CD4-positive, alpha-beta T cell (primary cell): ENCODE measurements around the gene PPP1R14C. TPM values are rescaled to one million over a fixed set of nuclear protein-coding genes. Genes with fewer than 3 reads are reported as not detected.

Experiments
- ATAC-seq: fragments of 200-7000 bp; cut with Tn5 transposase; one replicate; pipeline ENCODE4 v1.10.0; 2022; ENCODE audit warnings: mild to moderate bottlenecking; ENCODE audit not compliant: poor library complexity
- CTCF ChIA-PET: fragments of 350-600 bp; sonication (Branson Sonifier 250); formaldehyde crosslinking; loops from one replicate; lab custom pipeline; 2021; ENCODE audit warnings: antibody characterized with exemption, inconsistent platforms; lab: Charles Lee
- POLR2A ChIA-PET: fragments of 350-600 bp; sonication (Branson Sonifier 250); formaldehyde crosslinking; loops from one replicate; lab custom pipeline; 2021; ENCODE audit warnings: antibody characterized with exemption, inconsistent platforms; lab: Charles Lee
- DNase-seq, 14 experiments: peaks; one replicate each; pipeline ENCODE4 v3.0.0-alpha.2; 2013 to 2020; ENCODE audit warnings: mixed read lengths in 2 of 14
- H3K27ac ChIP-seq, 2 donors: one replicate each; pipeline versions ENCODE4 v1.5.1 to v1.7.0; 2013; ENCODE audit warnings: low read length in 2 of 2, low read depth in 1 of 2, mild to moderate bottlenecking in 1 of 2
- H3K27me3 ChIP-seq, 2 experiments: 1 replicate in 1 of 2; 2 replicates in 1 of 2; pipeline versions ENCODE4 v1.6.1 to v1.7.0; 2013; ENCODE audit warnings: low read length in 2 of 2, control low read depth in 1 of 2, mild to moderate bottlenecking in 1 of 2, moderate library complexity in 1 of 2; ENCODE audit not compliant: insufficient read depth in 2 of 2, control insufficient read depth in 1 of 2
- H3K36me3 ChIP-seq: one replicate; pipeline ENCODE4 v1.6.1; 2013; ENCODE audit warnings: low read length, control low read depth; ENCODE audit not compliant: insufficient read depth
- H3K4me1 ChIP-seq: one replicate; pipeline ENCODE4 v1.6.1; 2013; ENCODE audit warnings: low read length, control low read depth; ENCODE audit not compliant: insufficient read depth
- H3K4me3 ChIP-seq: one replicate; pipeline ENCODE4 v1.5.1; 2013; ENCODE audit warnings: mild to moderate bottlenecking, low read length, moderate library complexity
- H3K9me3 ChIP-seq, 2 experiments: 1 replicate in 1 of 2; 2 replicates in 1 of 2; pipeline versions ENCODE4 v1.6.1 to v1.7.0; 2013; ENCODE audit warnings: low read length in 2 of 2, mild to moderate bottlenecking in 2 of 2, control low read depth in 1 of 2, moderate library complexity in 1 of 2; ENCODE audit not compliant: control insufficient read depth in 1 of 2, insufficient read depth in 1 of 2
- H3K27ac Mint-ChIP-seq: one replicate; pipeline ENCODE4 v1.8.0; 2020; ENCODE audit warnings: mixed read lengths
- H3K27me3 Mint-ChIP-seq: one replicate; pipeline ENCODE4 v1.8.0; 2021; ENCODE audit warnings: mixed read lengths
- H3K36me3 Mint-ChIP-seq: one replicate; pipeline ENCODE4 v1.8.0; 2021; ENCODE audit warnings: low read depth, mixed read lengths
- H3K4me1 Mint-ChIP-seq: one replicate; pipeline ENCODE4 v1.8.0; 2021; ENCODE audit warnings: low read depth, mixed read lengths
- H3K4me3 Mint-ChIP-seq: one replicate; pipeline ENCODE4 v1.8.0; 2020; ENCODE audit warnings: mild to moderate bottlenecking, mixed read lengths
- H3K9me3 Mint-ChIP-seq: one replicate; pipeline ENCODE4 v1.8.0; 2020; ENCODE audit warnings: mixed read lengths
- CTCF ChIP-seq: fragments of 200-600 bp; IDR thresholded peaks from one replicate; pipeline ENCODE4 v1.8.0; 2022; ENCODE audit warnings: antibody characterized with exemption, mild to moderate bottlenecking
- intact Hi-C, 2 experiments: fragments of 100-400 bp; cut with DNase I in 1 of 2; cut with micrococcal nuclease in 1 of 2; formaldehyde crosslinking; loops; one replicate each; pipeline versions ENCODE4 v1.15.1 to v1.9.0; 2023 to 2025; cut with DNase I, micrococcal nuclease
- total RNA-seq, 174 experiments: library from RNA in 2 of 174; stranded (reverse) in 2 of 174; gene quantifications; one replicate each; pipeline ENCODE4 v1.2.3 and lab custom pipeline; 2021 to 2026

The PPP1R14C gene
- total RNA-seq, 2 experiments from 2014 or later = not detected

DNA sequence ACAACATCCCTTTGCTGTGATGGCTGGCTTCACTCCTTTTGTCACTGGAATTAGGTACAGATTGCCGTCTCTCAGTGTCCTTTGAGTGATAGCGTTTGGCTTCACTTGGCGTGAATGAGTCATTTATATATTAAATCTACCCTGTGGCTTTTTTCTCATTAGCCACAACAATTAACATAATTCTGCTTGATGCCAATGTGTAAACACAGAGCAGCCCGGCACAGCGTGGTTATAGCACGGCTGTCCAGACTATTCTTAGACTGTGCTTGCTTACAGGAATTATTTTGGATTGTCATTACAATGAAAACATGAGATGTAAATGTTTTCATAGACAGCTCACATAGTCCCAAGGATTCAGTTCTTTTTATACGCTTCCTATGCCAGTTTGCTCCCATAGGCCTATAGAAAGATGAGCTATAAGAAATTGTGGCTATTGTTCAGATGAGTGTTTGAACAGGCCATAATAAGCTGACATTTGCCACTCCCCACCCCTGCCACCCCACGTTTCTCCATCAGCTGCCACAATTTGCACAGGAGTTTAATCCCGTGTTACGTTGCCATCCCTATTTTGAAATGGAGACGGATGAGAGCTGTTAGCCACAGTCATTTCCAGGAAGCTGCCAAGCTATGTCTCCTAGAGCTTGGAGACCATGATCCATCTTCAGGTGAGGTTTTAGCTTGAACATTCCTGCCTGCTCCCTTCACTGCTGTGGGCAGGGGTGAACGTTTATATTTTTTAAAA is 65.9 kb downstream of the PPP1R14C start:
- ATAC-seq = no peak

GRCh38 chr6:150209415-150209814 is 66.6 kb downstream of the PPP1R14C start:
- ATAC-seq = no peak
- Histone ChIP-seq H3K36me3 (no peaks in the 10 kb centered on the region), H3K4me3 (no peak overlapping the region), H3K9me3 (no peaks in the 10 kb centered on the region), H3K4me1 (no peaks in the 10 kb centered on the region), H3K27me3 (peaks cover 0 to 2% of the 10 kb centered on the region in 2 experiments), H3K27ac (no peak overlapping the region)
- intact Hi-C loops = no loop called here
- Mint-ChIP-seq H3K9me3 (no peaks in the 10 kb centered on the region), H3K27me3 (peaks cover 3% of the 10 kb centered on the region), H3K27ac (no peak overlapping the region), H3K4me3 (no peak overlapping the region), H3K36me3 (no peaks in the 10 kb centered on the region), H3K4me1 (no peaks in the 10 kb centered on the region)
- POLR2A ChIA-PET = no interaction called here
- no peak for TF ChIP-seq CTCF
- no peak for DNase-seq
- CTCF ChIA-PET = no interaction called here

More for the DNA sequence above, 65.9 kb downstream of the PPP1R14C start:
- H3K27ac Mint-ChIP-seq = no peak overlapping the region
- no peaks in the 10 kb centered on the region for H3K4me1 ChIP-seq
- POLR2A ChIA-PET = no interaction called here
- H3K36me3 Mint-ChIP-seq = no peaks in the 10 kb centered on the region
- TF ChIP-seq CTCF = no peak
- no peak overlapping the region for H3K4me3 Mint-ChIP-seq
- H3K27ac ChIP-seq = no peak overlapping the region
- H3K4me3 ChIP-seq = no peak overlapping the region
- no peaks in the 10 kb centered on the region for H3K36me3 ChIP-seq
- CTCF ChIA-PET = no interaction called here
- H3K9me3 Mint-ChIP-seq = no peaks in the 10 kb centered on the region
- DNase-seq = no peak
- no peaks in the 10 kb centered on the region for H3K4me1 Mint-ChIP-seq
- intact Hi-C loops = no loop called here
- H3K27me3 ChIP-seq = peaks cover 0 to 2% of the 10 kb centered on the region in 2 experiments
- H3K9me3 ChIP-seq = no peaks in the 10 kb centered on the region
- H3K27me3 Mint-ChIP-seq = peaks cover 3% of the 10 kb centered on the region

DNA sequence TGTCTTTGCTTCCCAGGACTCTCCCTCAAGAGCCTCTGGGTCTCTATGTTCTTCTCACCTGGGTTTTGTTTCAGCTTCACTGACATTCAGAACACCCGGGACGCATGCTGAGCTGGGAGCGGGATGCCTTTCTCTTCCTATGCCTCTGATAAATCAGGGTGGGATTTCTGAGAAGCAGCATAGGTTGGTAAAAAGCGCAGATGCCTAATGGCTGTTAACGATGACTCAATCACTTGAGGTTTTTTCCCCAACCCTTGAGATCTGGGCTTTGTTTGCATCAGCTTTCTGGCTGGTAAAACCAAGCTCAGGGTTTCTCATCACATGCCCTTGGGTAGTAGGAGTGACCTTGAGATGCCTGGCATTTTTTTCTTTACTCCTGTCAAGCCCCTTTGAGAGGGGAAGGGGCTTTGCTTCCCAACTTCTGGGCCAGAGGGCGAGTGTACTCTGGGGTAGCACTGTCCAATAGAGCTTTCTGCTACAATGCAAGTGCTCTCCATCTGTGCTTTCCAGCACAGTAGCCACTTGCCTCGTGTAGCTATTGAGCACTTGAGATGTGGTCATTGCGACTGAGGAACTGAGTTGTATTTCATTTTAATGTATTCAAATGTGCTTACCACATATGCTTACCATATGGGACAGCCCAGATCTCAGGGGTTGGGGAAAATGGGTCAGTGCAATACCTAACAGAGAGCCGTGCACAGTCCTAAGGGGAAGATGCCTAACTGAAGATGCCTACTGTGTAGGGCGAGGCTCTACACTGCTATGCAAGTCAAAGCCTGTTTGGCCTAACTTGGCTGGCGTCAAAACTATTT is 69.1 kb downstream of the PPP1R14C start:
- ChIA-PET CTCF (no interaction called here), POLR2A (no interaction called here)
- H3K27ac ChIP-seq = no peak overlapping the region
- TF ChIP-seq CTCF = no peak
- no peak overlapping the region for H3K4me3 ChIP-seq
- no peaks in the 10 kb centered on the region for H3K4me1 ChIP-seq
- H3K36me3 Mint-ChIP-seq = no peaks in the 10 kb centered on the region
- intact Hi-C loops = no loop called here
- no peaks in the 10 kb centered on the region for H3K9me3 ChIP-seq
- peaks cover 0 to 2% of the 10 kb centered on the region in 2 experiments for H3K27me3 ChIP-seq
- DNase-seq (no peak), ATAC-seq (no peak)
- H3K4me3 Mint-ChIP-seq = no peak overlapping the region
- no peaks in the 10 kb centered on the region for H3K4me1 Mint-ChIP-seq
- no peak overlapping the region for H3K27ac Mint-ChIP-seq
- H3K27me3 Mint-ChIP-seq = peaks cover 3% of the 10 kb centered on the region
- H3K36me3 ChIP-seq = no peaks in the 10 kb centered on the region
- no peaks in the 10 kb centered on the region for H3K9me3 Mint-ChIP-seq
